NCI-H510A (cell line): ENCODE data around the gene ADCY9.
A peak's percentile ranks its signal among the peaks of the same experiment; 100 is the strongest.
"Not testable (repeated sequence)": the region's sequence is repeated elsewhere in the genome, so short reads cannot be mapped to it uniquely, and the experiment has no call there.

Experiments
- DNase-seq: peaks from one replicate; lab custom pipeline; 2025; lab: John Stamatoyannopoulos, UW

Gene ADCY9

DNA sequence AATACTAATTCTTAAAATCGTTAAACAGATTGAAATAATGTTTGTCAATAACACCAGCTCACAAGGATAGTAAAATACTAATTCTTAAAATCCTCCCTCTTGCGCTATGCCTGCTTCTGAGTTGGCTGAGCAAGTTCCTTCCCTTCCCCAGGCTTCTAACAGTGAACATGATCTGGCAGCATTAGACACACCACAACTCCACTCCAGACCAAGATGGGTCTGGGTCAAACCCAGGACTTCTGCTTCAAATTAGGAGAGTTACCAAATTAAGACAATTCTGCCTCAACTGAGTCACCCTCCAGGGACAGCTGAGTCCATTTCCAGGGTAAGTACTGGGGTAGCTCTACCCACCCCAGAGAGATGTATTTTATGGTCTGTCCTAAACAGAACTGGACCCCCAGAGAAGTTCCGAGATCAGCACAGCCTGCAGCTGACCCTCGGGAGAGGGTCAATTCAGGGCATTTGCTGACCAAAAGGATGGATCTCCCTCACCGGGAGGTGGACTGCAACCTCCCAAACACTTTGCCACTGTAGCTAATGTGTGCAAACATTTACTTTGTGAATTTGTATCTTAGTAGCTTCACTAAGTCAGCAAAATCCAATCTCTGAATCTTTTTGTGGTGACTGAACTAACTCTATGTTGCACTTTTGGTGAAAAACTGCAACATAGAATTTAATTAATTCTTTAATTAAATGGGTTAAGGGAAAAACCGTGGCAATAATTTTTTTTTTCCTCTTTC lies 48.8 kb downstream of the ADCY9 start:
- DNase-seq = no peak

DNA sequence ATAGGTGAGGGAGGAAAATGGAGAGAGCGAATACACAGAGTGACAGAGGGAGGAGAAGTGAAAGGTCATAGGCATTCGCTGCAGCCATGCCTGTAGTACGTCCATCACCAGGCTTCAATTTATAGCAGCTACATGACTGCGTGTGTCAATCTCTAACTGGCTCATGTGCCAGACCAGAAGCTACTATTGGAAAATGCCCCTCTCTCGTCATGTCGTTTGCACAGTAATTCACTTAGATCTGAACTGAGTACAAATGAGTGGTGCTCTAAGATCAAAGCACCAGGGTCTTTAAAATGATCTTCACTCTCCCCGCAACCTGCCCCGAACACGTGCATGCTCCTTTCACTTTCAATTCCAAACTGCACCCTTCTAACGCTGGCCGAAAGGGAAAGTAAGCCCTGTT lies 51.3 kb downstream of the ADCY9 start:
- no peak for DNase-seq

DNA sequence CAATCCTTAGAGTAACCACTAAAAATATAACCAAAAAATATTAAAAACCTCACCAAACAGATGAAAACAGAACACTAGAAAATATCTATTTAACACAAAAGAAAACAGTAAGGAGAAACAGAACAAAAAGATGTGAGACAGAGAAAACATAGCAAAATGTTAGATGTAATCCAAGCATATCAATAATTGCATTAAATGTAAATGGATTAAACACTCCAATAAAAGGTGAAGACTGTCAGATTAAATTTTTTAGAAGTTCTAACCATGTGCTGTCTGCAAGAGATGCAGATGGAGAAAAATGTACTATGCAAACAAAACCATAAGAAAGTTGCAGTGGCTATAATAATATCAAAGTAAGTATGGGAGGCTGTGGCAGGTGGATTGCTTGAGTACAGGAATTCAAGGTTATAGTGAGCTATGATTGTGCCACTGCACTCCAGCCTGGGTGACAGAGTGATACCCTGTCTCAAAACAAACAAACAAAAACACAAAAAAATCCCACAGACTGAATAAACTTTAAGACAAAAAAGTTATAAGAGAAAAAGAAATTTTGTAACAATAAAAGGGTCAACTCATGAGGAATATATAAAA lies 53.9 kb downstream of the ADCY9 start:
- no peak for DNase-seq

DNA sequence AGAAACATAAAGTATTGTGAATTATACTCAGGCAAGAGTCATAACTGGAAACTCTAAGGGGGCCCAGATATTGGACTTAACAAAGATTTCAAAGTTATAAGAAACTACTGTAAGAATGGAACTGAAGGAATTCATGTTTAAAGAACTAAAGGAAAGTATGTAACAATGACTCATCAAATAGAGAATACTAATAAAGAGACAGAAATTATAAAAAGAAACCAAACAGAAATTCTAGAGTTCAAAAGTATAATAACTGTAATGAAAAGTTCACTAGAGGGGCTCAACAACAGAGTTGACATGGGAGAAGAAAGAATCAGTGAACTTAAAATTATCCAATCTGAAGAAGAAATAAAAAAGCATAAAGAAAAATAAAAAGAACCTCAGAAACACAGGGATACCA lies 55.4 kb downstream of the ADCY9 start:
- DNase-seq = no peak

DNA sequence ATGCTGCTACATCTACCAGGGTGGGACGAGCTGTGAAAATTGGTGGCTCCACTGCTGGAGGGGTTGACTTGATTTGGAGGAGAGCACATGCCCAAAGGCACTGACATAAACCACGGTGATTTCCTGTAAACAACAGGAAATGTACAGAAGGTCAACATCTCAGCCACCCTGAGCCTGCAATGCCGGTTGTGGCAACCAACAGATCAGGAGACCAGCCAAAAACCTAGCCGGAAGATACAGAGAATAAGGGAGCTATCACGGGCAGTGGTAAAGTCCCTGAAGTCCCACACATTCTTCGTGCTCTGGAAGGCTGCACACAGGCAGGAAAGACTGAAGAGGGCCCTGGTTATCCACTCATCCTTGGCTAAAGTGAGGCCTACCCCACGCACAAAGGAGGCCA lies 56.2 kb downstream of the ADCY9 start:
- no peak for DNase-seq

DNA sequence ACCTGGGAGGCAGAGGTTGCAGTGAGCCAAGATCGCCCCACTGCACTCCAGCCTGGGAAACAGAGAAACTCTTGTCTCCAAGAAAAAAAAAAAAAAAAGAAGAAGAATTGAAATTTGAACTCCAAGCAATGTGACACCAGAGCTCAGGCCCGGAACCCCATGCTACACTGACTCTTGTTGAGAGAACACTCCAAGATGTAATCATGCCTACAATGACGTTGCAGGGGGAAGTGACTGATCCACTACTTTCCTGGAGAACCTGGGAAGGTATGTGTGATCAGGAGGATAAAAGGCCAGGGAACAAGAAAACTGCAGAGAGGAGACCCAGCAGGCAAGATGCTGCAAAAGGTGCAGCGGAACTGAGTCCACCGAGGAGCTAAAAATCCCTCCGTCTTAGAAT lies 57.9 kb downstream of the ADCY9 start:
- peak; percentile 44 for DNase-seq

DNA sequence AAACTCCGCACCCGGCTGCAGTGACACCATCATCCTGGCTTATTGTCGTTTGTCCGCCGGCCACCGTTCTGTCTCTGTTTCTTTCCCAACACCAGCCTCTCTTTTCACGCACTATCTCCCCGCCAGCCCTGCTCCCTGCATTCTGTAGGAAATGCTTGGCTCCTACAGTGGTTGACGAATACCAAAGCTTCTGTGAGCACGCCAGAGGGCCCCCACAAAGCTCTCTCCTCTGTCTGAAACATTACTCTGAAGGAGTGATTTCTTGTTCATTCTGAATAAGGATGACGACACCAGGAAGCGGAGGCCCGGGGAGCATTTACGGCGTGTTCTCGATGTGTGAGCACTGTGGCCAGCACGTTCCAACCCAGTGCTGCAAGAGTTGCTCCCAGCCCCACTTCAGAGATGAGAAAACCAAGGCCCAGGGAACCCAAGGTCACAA lies 58.8 kb downstream of the ADCY9 start:
- DNase-seq = no peak

DNA sequence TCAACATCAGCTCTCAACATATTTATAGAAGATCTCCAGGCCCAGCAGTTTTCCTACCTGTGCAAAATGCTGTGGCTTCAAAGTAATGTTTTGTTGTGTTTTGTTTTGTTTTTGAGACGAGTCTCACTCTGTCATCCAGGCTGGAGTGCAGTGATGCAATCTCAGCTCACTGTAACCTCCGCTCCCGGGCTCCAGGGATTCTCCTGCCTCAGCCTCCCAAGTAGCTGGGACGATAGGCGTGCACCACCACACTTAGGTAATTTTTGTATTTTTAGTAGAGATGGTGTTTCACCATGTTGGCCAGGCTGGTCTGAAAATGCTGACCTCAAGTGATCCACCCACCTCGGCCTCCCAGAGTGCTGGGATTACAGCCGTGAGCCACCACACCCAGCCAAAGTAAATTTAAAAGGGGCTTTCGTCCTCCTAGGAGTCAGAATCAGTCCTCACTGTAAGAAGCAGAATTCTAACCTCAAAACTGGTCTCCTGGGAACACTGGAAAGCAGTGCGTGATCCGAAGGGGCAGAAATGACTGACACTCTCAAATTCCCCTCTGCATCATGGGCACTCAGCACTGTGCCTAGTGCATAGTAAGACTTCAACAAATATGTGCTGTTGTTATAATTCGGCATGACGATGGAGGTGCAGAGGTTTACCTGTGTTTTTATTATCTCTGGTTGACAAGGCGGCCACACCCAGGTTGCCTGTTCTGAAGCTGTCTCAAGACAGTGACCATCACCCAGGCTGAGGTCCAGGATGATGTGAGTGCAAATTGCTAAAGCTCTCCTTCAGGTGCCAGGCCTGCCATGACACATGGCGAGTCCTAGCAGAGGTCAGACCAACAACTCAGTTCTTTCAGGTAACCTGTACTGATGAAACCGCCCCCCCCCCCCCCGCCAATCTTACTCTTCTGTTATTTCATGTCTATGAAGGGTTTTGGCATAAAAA lies 59.8 kb downstream of the ADCY9 start:
- no peak for DNase-seq

DNA sequence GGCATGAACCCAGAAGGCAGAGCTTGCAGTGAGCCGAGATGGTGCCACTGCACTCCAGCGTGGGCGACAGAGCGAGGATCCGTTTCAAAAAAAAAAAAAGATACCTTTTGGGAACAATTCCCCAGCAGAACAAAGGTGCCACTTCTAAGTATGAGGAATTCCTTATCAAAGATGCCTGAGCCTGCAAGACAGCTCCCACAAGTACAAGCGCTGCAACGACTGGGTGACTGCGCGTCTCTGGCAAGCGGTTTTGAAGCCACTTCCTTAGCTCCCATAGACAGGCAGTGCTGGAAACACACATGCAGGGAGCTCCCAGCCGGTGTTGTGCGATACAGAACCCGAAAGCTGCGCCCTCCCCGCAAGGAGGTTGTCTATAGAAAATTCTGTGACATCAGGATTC lies 60.5 kb downstream of the ADCY9 start:
- no peak for DNase-seq

DNA sequence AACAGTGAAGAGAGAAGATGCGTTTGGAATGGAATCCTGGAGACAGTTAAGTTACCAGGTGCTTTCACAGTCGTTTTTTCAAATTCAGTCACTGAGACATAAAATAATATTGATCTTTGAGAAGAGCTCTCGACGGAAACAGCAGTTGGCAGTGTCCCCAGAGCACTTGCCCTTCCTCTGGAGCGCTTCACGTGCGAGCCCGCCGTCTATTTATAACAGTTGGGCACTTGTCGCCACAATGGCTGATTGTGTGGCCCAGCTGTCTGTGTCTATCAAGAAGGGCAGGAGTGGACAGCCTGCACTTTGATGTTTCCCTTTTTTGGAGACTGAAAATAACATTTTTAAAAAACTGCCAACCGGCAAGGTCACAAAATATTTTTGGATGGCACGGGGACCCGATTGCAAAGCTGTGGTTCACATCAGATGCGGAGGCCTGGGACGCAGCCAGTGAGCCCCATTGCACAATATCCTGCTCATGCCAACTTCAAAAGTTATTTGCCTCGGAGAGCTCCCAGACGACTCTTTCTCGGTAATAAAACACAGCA lies 62.9 kb downstream of the ADCY9 start:
- DNase-seq = peak; percentile 88

DNA sequence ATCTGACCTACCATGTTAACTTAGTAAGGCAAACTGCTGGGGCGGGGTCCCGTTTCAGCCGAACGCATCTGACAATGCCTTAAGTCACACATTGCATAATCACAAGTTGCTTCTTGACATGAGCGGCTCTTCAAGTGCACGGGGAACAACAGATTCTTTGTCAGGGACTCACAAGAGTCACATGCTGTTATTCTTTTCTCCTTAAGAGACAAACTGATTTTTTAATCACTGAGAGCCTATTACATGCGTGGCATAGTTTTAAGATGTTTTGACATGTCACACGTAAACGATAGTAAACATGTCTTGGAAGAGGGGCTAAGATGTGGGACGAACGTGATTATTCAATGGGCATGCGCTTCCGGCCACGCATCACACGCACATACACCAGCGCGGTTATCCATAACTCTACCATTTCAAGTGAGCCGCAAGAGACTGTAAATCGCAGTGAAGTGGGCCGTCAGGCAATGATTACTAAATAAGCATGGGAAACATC lies 63.4 kb downstream of the ADCY9 start:
- DNase-seq = no peak

DNA sequence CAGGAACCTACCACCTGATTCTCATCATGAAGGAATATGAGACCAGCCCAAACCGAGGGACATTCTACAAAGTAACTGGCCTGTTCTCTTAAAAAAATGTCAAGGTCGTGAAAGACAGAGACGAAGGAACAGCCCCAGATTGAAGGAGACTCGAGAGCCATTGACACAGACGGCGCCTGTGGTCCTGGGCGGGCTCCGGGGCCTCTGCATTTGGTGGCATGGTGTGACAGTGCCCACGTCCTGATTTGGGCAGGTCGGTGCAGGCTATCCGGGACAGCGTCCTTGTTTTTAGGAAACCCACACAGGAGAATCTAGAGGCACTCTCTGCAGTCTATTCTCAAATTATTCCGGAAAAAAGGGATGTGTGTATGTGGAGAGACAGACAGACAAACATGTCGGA lies 64.1 kb downstream of the ADCY9 start:
- DNase-seq = no peak

DNA sequence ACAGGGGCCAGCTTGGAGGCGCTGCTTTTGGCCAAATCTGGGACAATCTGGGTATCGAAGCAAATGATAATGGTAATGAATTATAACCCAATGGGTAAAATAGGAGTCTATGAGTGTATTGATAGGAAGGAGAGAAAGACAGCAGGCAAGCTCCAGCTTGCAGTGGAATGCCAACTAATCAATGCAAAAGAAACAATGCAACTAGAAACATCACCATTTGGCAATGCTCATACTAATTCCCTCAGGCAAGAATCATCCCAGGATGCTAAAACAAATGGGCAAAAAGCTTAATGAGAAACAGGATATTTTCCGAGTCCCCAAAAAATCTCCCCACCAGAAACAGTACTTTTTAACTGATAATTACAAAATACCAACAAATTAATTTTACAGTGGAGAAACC lies 64.7 kb downstream of the ADCY9 start:
- DNase-seq = no peak

DNA sequence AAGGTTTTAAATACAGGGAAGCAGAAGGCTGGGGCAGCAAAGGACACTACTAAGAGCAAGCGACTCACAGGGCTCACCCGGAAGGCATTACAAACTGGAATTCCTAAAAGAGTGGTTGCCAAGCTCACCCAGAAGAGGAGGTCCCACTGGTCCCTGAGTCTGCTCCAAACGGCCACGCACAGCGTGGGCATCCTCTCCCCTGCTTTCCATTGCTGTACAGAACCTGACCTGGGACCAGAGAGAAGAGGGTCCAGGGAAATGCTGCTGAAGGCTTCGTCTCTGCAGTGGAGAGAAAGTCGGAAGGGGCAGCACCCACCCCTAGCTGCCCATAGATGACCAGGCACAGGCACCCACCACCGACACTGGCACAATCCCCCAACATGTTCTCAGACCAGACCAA lies 67.2 kb downstream of the ADCY9 start:
- no peak for DNase-seq

DNA sequence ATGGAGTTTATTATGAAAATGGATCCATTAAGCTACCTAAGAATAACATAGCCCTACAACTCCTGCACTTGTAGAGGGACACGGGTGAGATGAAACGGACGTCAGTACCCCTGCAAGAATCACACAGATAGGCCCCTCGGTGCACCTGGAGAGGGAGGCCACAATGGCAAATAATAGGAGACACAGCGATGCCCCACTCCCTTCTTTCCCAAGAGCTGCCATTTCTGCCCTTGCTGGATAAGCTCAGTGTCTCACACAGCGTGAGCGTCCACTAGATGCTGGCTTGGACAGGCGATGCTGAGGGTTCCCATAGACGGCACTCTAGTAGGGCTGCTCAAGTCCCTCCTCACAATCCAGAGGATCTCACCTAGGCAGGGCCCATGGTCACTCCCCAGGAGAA lies 67.8 kb downstream of the ADCY9 start:
- no peak for DNase-seq

DNA sequence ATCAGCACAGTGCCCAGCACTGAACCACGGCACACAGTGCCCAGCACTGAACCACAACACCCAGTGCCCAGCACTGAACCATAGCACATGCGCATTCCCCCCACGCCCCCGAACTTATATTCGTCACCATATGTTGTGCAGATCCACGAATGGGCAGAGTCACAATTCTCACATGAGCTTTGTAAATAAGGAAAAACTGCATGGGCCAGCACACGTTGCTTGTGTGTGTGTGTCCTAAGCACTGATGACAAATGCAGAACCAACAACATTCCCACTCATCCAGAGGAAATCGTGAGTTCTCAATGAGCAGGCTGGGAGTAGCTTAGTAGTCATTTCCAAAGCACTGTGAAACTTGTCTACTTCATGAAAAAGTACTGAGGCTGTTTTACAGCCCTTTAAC lies 70.0 kb downstream of the ADCY9 start:
- no peak for DNase-seq

DNA sequence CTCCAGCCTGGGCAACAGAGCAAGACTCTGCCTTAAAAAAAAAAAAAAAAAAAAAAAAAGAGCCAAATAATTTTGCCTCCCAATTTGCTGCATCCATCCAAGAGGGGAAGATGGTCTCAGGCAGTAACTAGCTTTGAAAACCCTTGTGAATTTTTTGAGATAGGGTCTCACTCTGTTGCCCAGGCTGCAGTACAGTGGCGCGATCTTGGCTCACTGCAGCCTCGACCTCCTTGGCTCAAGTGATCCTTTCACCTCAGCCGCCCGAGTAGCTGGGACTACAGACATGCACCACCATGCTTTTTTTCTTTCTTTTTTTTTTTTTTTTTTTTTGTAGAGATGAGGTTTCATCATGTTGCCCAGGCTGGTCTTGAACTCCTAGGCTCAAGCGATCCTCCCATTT lies 70.7 kb downstream of the ADCY9 start:
- DNase-seq = not testable (repeated sequence)

DNA sequence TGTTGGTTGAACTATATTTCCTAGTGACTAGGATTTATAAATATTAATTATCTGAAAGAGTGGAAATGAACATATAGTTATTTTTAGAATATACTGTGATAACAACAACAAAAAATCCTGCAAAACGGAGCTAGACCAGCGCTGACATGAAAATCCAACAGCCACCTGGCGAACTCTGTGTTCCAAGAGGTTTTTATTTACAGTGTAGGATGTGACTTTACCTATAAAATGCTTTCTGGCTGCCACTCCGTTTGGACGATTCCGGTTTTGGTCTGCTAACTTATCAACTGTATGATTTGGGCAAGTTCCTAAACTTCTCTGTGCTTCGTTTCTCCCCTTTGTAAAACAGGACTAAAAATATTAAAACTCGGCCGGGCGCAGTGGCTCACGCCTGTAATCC lies 73.7 kb downstream of the ADCY9 start:
- DNase-seq = no peak

DNA sequence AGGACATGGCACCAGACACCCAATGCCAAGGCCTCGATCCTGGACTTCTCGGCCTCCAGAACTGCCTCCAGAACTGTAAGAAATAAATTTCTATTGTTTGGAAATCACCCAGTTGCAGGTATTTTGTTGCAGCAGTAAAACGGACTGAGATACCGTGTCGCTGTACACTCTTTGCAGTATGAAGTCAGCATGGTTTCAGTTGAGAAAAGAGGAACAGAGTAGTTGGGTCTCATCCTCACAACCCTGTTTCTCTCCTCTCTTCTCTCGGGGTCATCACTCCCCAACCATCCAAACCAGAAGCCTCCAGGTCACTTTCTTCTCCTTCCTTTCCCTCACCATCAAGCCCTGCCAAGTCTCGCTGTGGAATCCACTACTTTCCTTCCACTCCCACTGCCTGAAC lies 77.8 kb downstream of the ADCY9 start:
- DNase-seq = no peak

DNA sequence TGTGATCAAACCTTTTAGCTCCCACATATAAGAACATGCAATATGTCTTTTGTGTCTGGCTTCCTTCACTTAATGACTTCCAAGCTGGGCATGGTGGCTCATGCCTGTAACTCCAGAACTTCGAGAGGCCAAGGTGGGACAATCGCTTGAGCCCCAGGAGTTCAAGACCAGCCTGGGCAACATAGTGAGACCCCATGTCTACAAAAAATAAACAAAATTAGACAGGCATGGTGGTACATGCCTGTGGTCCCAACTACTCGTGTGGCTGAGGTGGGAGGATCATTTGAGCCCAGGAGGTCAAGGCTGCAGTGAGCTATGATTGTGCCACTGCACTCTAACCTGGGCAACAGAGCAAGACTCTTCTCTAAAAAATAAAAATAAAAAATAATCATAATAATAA lies 79.3 kb downstream of the ADCY9 start:
- DNase-seq = not testable (repeated sequence)

DNA sequence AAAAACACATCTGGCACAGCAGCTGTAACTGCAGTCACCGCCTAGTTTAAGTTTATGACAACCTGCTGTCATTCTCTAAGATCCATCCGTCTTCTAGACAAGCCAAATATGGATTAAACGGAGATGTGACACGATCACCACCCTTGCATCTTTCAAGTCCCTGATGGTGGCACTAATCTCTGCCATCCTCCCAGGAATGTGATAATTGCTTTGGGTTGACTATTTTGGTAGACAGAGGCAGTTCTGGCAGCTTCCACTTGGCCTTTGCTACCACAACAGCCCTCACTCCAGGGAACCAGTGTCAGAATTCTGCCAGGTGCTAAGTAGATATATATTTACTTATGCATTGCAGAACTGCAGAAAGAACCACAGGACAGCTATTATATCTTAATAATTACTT lies 81.3 kb downstream of the ADCY9 start:
- no peak for DNase-seq

DNA sequence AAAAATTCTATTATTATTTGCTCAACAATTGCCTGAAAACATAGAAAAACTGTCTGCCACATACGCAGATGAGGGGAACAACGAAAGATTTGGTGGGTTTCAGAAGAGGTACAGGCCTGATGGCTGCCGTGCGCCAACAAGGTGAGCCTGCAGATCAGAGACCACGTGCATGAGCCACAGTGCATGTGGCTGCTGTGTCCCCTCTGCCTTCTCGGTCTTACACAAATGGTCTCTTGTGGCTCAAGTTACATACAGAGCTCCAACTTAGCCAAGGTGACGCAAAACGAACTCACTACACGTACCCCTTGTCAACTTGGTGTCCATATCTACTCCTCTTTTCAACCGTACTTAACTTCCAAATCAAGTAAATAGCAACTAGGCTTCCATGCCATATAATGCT lies 82.3 kb downstream of the ADCY9 start:
- no peak for DNase-seq
